ENCODE results near the gene DOK6. TPM values are rescaled to one million over a fixed set of nuclear protein-coding genes. Genes with fewer than 3 reads are reported as not detected.

The DOK6 gene
- total RNA-seq, 1 donor from 2014 or later: not detected

DNA sequence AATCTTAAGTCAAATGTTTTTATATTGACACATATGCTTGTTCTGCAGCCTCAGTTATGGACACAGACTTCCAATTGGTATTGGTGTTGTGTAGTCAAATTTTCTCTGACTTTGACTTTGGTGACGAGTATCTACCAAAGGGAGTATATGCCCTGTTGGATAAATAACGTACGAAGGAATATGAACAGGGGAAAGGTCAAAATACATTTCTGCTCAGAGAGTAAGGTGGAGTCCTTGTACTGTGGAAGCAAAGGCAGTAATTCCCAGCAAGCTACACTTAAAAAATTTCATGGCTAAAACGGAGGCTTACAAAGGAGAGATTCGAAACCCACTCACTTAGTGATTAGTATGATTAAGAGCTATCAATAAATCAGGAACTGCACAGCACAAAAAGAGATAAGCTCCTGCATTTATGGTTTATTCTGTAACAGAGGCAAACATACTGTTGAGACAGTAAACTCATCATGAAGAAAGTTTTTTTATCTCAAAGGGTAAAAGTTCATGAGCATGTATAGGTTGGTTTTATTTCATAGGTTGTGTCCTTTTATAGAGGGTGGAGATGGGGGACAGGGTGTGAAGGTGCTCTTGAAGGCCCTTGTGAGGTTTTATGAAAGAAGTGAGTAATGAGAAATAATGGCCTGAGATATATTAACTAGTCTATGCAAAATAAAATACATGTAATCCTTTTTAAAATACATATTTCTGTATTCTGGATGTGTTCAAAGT lies 404.3 kb downstream of the DOK6 start:
- DNase-seq: no peak
- TF ChIP-seq, protein P1, sequence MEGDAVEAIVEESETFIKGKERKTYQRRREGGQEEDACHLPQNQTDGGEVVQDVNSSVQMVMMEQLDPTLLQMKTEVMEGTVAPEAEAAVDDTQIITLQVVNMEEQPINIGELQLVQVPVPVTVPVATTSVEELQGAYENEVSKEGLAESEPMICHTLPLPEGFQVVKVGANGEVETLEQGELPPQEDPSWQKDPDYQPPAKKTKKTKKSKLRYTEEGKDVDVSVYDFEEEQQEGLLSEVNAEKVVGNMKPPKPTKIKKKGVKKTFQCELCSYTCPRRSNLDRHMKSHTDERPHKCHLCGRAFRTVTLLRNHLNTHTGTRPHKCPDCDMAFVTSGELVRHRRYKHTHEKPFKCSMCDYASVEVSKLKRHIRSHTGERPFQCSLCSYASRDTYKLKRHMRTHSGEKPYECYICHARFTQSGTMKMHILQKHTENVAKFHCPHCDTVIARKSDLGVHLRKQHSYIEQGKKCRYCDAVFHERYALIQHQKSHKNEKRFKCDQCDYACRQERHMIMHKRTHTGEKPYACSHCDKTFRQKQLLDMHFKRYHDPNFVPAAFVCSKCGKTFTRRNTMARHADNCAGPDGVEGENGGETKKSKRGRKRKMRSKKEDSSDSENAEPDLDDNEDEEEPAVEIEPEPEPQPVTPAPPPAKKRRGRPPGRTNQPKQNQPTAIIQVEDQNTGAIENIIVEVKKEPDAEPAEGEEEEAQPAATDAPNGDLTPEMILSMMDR (IDR thresholded peaks at IDR 0.05): no peak
- no peak overlapping the region for H3K27ac Mint-ChIP-seq
- no peak for ATAC-seq (ENCODE audit: low read depth)
- H3K9me3 Mint-ChIP-seq: peaks cover 1% of the 10 kb centered on the region
- no peaks in the 10 kb centered on the region for H3K36me3 Mint-ChIP-seq (ENCODE audit: low read depth)
- intact Hi-C loops (cut with micrococcal nuclease): no loop called here
- H3K4me3 Mint-ChIP-seq: no peak overlapping the region
- ChIA-PET POLR2A (no interaction called here), CTCF (no interaction called here)
- no peaks in the 10 kb centered on the region for H3K27me3 Mint-ChIP-seq
- no peaks in the 10 kb centered on the region for H3K4me1 Mint-ChIP-seq

DNA sequence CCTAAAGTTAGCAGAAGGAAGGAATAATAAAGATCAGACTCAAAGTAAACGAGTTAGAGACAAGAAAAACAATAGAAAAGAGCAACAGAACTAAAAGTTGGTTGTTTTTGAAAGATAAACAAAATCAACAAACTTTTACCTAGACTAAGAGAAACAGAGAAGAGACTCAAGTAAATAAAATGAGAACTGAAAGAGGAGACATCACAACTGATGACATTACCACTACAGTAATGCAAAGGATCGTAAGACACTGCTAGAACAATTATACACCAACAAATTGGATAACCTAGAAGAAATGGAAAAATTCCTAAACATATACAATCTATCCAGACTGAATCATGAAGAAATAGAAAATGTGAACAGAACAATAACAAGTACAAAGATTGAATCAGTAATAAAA lies 407.7 kb downstream of the DOK6 start:
- Mint-ChIP-seq H3K36me3 (ENCODE audit: low read depth) (no peaks in the 10 kb centered on the region), H3K4me1 (no peaks in the 10 kb centered on the region), H3K4me3 (no peak overlapping the region), H3K9me3 (peaks cover 4% of the 10 kb centered on the region), H3K27ac (no peak overlapping the region), H3K27me3 (no peaks in the 10 kb centered on the region)
- intact Hi-C loops (cut with micrococcal nuclease): no loop called here
- DNase-seq (no peak), ATAC-seq (ENCODE audit: low read depth) (no peak)
- TF ChIP-seq, protein P1 (IDR thresholded peaks at IDR 0.05): no peak
- ChIA-PET POLR2A (interaction anchor here (0.6 kb wide), 1 partner anchor 99 kb away, joined by 3 read pairs; no protein-coding TSS in a partner anchor), CTCF (no interaction called here)

DNA sequence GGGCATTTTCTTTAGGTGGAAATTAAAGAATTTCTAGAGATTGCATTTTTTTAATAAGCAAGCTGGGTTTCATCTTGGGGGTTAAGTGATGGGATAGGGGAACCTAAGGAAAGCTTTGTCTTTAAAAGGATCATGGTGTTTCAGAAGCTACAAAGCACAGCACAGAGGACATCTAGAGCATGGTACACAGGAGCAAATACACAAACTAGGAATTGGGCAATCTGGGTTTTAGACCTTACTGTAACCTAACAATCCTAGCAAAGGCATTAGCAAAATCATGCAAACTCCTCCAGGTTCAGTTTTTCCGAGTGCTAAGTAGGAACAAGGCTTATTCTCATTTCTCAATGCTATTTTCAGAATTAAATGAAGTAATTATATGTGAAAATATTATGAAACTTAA lies 412.9 kb downstream of the DOK6 start:
- H3K4me1 Mint-ChIP-seq: no peaks in the 10 kb centered on the region
- no peak for ATAC-seq (ENCODE audit: low read depth)
- intact Hi-C loops (cut with micrococcal nuclease): no loop called here
- H3K9me3 Mint-ChIP-seq: peaks cover 4% of the 10 kb centered on the region
- H3K27me3 Mint-ChIP-seq: no peaks in the 10 kb centered on the region
- no peak overlapping the region for H3K4me3 Mint-ChIP-seq
- no peak for DNase-seq
- CTCF ChIA-PET: no interaction called here
- POLR2A ChIA-PET: no interaction called here
- H3K27ac Mint-ChIP-seq: no peak overlapping the region
- TF ChIP-seq, protein P1 (IDR thresholded peaks at IDR 0.05): no peak
- no peaks in the 10 kb centered on the region for H3K36me3 Mint-ChIP-seq (ENCODE audit: low read depth)

DNA sequence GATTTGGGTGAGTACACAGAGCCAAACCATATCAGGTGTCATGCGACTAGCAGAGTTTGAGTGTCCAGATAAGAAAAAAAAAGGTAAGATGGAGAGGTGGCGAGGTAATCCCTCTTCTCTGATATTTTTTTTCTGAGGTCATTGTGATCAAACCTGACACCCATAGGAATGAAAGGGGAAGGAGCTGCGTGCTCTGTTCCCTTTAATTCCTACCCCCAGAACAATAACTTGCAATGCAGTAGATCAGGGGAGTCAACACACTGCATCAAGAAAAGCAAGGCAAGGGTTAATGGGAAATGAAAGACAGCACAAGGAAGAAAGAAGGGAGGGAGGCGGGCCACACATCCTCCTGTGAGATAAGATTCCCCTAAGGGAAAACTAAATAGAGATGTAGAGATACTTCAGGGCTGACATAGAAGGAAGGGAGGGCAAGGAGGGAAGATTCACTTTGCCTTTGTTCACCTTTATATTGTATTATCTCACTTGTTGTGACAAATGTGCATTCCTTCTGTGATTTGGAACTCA lies 414.2 kb downstream of the DOK6 start:
- DNase-seq (no peak), ATAC-seq (ENCODE audit: low read depth) (no peak)
- Mint-ChIP-seq H3K9me3 (peaks cover 3% of the 10 kb centered on the region), H3K4me1 (no peaks in the 10 kb centered on the region), H3K27ac (no peak overlapping the region), H3K36me3 (ENCODE audit: low read depth) (no peaks in the 10 kb centered on the region), H3K4me3 (no peak overlapping the region), H3K27me3 (no peaks in the 10 kb centered on the region)
- CTCF ChIA-PET: no interaction called here
- TF ChIP-seq, protein P1 (IDR thresholded peaks at IDR 0.05): no peak
- POLR2A ChIA-PET: no interaction called here
- intact Hi-C loops (cut with micrococcal nuclease): no loop called here

DNA sequence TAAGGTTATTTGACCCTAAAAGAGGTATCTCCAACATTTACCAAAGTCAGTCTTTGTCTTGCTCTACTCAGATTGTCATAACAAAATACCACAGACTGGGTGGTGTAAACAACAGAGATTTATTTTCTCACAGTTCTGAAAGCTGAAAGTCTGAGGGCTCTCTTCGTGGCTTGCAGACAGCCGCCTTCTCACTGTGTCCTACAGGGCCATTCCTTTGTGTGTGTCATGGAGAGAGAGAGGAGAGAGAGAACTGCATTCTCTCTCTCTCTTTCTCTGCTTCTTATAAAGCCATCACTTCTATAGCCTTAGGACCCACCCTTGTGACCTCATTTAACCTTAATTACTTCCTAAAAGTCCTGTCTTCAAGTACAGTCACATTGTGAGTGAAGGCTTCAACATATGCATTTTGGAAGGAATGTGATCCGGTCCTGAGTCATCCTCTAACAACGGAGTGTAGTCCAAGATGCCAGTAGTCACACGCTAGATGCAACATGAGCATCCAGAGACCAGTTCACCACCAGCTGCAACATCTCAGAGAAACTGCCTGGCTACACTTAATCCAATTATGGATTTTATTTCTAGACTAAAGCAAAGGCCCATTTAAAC lies 416.8 kb downstream of the DOK6 start:
- POLR2A ChIA-PET: no interaction called here
- Mint-ChIP-seq H3K4me1 (no peaks in the 10 kb centered on the region), H3K27ac (no peak overlapping the region), H3K4me3 (no peak overlapping the region), H3K9me3 (peaks cover 2% of the 10 kb centered on the region), H3K36me3 (ENCODE audit: low read depth) (no peaks in the 10 kb centered on the region), H3K27me3 (no peaks in the 10 kb centered on the region)
- TF ChIP-seq, protein P1 (IDR thresholded peaks at IDR 0.05): no peak
- ATAC-seq (ENCODE audit: low read depth): no peak
- intact Hi-C loops (cut with micrococcal nuclease): no loop called here
- CTCF ChIA-PET: no interaction called here
- no peak for DNase-seq
